K562 (cell line): ENCODE results near the gene KDM4C. TPM values are rescaled to one million over a fixed set of nuclear protein-coding genes. Genes with fewer than 3 reads are reported as not detected.

ENCODE experiments used
- ARID1B ChIP-seq: fragments of 450-650 bp; IDR thresholded peaks from 2 replicates; pipeline ENCODE4 v1.6.1; 2016; ENCODE audit warnings: antibody characterized with exemption, mild to moderate bottlenecking, inconsistent platforms
- EP300 ChIP-seq: IDR thresholded peaks from 2 replicates; pipeline ENCODE4 v1.6.1; 2012; ENCODE audit warnings: low read length, improper control_type of control experiment
- EWSR1 ChIP-seq: fragments of 450-650 bp; IDR thresholded peaks from 2 replicates; pipeline ENCODE4 v1.6.1; 2018; ENCODE audit warnings: borderline replicate concordance, mild to moderate bottlenecking, low read depth, moderate library complexity; ENCODE audit not compliant: partially characterized antibody
- GABPA ChIP-seq: fragments of 200-800 bp; sonication (Bioruptor generic); conservative IDR thresholded peaks from 2 replicates; pipeline ENCODE4 v1.6.1; 2016; ENCODE audit warnings: low read depth, missing genetic modification characterization, missing compliant biosample characterization
- MTA2 ChIP-seq: fragments of 450-650 bp; IDR thresholded peaks from 2 replicates; pipeline ENCODE4 v1.6.1; 2016; ENCODE audit warnings: low read depth
- NCOR1 ChIP-seq: fragments of 450-650 bp; IDR thresholded peaks from 2 replicates; pipeline ENCODE4 v1.6.1; 2016; ENCODE audit warnings: mild to moderate bottlenecking, moderate library complexity
- SMARCA4 ChIP-seq: fragments of 450-650 bp; IDR thresholded peaks from 2 replicates; pipeline ENCODE4 v1.6.1; 2016
- ZC3H11A ChIP-seq: IDR thresholded peaks from 2 replicates; pipeline ENCODE4 v1.6.1; 2012; ENCODE audit warnings: low read depth, low read length, improper control_type of control experiment
- ZNF12 ChIP-seq: sonication (generic); formaldehyde crosslinking; IDR thresholded peaks from 2 replicates; pipeline ENCODE4 v1.4.0; 2020; ENCODE audit warnings: mild to moderate bottlenecking, missing genetic modification reagents
- ZNF347 ChIP-seq: fragments of 450-650 bp; formaldehyde crosslinking; IDR thresholded peaks from 2 replicates; pipeline ENCODE4 v1.4.0; 2020; ENCODE audit warnings: low read depth, mild to moderate bottlenecking, moderate library complexity
- ZNF445 ChIP-seq: fragments of 250-450 bp; sonication (Bioruptor Pico); IDR thresholded peaks from 2 replicates; pipeline ENCODE4 v1.4.0; 2020; ENCODE audit warnings: low read depth, mild to moderate bottlenecking, moderate library complexity
- polyA plus RNA-seq, 8 experiments: library from polyadenylated mRNA; depleted of rRNA in 4 of 8; stranded (reverse) in 5 of 8; unstranded in 3 of 8; fragments of >200 nt; fragmentation: Nextera tagmentation in 2 of 8; fragmentation: Illumina TruSeq in 1 of 8; extraction: Ambion mirVana in 2 of 8; extraction: Trizol in 1 of 8; gene quantifications; 2 replicates each; pipeline versions ENCODE4 v1.2.1 to v1.2.3, GENCODE V29; 2011 to 2014; ENCODE audit warnings: inconsistent platforms in 1 of 8, missing spikeins in 1 of 8
- total RNA-seq, 7 experiments: library from RNA; depleted of rRNA in 6 of 7; stranded (reverse); fragments of >200 nt in 6 of 7; fragmentation: Illumina TruSeq in 2 of 7; extraction: Trizol in 2 of 7; gene quantifications; 2 replicates each; pipeline versions ENCODE4 v1.2.1 to v1.2.3, GENCODE V29; 2011 to 2021; ENCODE audit warnings: low replicate concordance in 1 of 7
- TF ChIP-seq, protein P1 (sequence below), 2 experiments: fragments of 450-650 bp; IDR thresholded peaks; 2 replicates each; pipeline ENCODE4 v1.6.1; 2016; ENCODE audit warnings: mild to moderate bottlenecking in 2 of 2, borderline replicate concordance in 1 of 2, low read depth in 1 of 2, moderate library complexity in 1 of 2
- TF ChIP-seq, protein P2 (sequence below): sonication (generic); formaldehyde crosslinking; IDR thresholded peaks from 2 replicates; pipeline ENCODE4 v1.8.0; 2022; ENCODE audit warnings: missing genetic modification reagents, mild to moderate bottlenecking, borderline replicate concordance
- TF ChIP-seq, protein P3 (sequence below): fragments of 250-450 bp; sonication (Bioruptor Pico); IDR thresholded peaks from 2 replicates; pipeline ENCODE4 v1.4.0; 2020; ENCODE audit warnings: borderline replicate concordance
- TF ChIP-seq, protein P4 (sequence below): fragments of 450-650 bp; formaldehyde crosslinking; conservative IDR thresholded peaks from 2 replicates; pipeline ENCODE4 v1.4.0; 2022; ENCODE audit warnings: mild to moderate bottlenecking, missing genetic modification characterization

KDM4C gene
- total and polyA plus RNA-seq, 9 of the 15 experiments (the other 6 are each of a cell fraction or from before 2014, with no cell fraction given): 5.4 to 17.0 (median 12.6) TPM

DNA sequence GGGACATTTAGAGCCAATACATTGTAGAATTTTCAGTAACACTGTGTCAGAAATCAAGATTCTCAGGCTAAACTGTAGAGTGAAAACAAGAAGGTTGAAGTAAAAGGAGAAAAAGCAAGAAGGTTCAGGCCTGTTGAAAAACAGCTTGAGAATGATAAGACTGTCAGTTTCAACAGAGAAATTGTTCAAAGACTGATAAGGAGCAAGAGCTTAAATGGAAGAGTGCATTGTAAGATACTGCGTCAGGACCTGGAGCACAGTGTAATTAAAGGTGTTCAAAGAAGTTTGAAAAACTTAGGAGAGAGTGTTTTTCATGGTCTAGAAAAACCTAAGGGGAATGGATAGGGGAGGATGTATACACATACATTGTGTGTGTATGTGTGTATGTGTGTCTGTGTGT, 408.3 kb downstream of the KDM4C start (continued):
- no peak for TF ChIP-seq ZNF347
- no peak for TF ChIP-seq GABPA (tag)
- TF ChIP-seq, protein P1, sequence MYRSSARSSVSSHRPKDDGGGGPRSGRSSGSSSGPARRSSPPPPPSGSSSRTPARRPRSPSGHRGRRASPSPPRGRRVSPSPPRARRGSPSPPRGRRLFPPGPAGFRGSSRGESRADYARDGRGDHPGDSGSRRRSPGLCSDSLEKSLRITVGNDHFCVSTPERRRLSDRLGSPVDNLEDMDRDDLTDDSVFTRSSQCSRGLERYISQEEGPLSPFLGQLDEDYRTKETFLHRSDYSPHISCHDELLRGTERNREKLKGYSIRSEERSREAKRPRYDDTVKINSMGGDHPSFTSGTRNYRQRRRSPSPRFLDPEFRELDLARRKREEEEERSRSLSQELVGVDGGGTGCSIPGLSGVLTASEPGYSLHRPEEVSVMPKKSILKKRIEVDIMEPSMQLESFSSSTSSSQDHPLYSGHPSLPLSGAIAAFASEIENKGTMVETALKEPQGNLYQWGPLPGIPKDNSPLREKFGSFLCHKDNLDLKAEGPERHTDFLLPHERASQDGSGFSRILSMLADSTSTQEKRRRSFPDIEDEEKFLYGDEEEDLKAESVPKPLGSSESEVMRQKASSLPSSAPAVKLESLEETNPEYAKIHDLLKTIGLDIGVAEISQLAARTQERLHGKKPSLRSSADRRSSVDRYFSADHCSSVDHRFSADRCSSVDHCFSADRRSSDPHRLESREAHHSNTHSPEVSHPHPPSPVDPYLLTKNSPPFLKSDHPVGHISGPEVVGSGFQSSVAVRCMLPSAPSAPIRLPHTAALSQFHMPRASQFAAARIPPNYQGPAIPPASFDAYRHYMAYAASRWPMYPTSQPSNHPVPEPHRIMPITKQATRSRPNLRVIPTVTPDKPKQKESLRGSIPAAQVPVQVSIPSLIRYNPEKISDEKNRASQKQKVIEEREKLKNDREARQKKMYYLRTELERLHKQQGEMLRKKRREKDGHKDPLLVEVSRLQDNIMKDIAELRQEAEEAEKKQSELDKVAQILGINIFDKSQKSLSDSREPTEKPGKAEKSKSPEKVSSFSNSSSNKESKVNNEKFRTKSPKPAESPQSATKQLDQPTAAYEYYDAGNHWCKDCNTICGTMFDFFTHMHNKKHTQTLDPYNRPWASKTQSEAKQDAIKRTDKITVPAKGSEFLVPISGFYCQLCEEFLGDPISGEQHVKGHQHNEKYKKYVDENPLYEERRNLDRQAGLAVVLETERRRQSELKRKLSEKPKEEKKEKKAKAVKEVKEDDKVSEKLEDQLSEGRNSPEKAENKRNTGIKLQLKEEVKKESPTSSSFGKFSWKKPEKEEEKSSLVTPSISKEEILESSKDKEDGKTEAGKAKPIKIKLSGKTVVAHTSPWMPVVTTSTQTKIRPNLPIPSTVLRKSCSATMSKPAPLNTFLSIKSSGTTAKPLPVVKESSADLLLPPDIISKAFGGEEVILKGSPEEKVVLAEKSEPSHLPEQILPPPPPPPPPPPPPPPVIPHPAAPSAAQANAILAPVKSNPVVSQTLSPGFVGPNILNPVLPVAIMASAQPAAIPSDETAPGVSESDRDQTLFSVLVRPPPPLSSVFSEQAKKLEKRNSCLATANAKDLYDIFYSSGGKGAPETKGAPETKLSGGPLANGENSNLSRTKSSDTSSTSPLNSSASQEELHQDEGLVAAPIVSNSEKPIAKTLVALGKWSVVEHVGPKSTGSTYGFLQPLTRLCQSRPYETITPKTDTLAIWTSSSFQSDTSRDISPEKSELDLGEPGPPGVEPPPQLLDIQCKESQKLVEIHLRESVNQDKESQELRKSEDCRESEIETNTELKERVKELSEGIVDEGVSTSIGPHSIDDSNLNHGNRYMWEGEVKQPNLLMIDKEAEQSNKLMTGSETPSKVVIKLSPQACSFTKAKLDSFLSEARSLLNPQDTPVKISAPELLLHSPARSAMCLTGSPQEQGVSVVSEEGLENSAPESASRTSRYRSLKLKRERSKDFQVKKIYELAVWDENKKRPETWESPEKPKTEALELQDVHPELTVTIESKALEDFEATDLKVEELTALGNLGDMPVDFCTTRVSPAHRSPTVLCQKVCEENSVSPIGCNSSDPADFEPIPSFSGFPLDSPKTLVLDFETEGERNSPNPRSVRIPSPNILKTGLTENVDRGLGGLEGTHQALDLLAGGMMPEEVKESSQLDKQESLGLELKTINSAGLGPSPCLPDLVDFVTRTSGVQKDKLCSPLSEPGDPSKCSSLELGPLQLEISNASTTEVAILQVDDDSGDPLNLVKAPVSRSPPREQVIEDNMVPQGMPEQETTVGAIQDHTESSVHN (IDR thresholded peaks at IDR 0.05; ENCODE audit: borderline replicate concordance in 1 of 2, low read depth in 1 of 2): no peak
- peak; percentile 69; the same call in 1 of the 2 replicates for TF ChIP-seq SMARCA4
- TF ChIP-seq NCOR1: peak; percentile 81
- TF ChIP-seq ZC3H11A: no peak
- TF ChIP-seq, protein P2, sequence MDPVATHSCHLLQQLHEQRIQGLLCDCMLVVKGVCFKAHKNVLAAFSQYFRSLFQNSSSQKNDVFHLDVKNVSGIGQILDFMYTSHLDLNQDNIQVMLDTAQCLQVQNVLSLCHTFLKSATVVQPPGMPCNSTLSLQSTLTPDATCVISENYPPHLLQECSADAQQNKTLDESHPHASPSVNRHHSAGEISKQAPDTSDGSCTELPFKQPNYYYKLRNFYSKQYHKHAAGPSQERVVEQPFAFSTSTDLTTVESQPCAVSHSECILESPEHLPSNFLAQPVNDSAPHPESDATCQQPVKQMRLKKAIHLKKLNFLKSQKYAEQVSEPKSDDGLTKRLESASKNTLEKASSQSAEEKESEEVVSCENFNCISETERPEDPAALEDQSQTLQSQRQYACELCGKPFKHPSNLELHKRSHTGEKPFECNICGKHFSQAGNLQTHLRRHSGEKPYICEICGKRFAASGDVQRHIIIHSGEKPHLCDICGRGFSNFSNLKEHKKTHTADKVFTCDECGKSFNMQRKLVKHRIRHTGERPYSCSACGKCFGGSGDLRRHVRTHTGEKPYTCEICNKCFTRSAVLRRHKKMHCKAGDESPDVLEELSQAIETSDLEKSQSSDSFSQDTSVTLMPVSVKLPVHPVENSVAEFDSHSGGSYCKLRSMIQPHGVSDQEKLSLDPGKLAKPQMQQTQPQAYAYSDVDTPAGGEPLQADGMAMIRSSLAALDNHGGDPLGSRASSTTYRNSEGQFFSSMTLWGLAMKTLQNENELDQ: no peak
- TF ChIP-seq, protein P3, sequence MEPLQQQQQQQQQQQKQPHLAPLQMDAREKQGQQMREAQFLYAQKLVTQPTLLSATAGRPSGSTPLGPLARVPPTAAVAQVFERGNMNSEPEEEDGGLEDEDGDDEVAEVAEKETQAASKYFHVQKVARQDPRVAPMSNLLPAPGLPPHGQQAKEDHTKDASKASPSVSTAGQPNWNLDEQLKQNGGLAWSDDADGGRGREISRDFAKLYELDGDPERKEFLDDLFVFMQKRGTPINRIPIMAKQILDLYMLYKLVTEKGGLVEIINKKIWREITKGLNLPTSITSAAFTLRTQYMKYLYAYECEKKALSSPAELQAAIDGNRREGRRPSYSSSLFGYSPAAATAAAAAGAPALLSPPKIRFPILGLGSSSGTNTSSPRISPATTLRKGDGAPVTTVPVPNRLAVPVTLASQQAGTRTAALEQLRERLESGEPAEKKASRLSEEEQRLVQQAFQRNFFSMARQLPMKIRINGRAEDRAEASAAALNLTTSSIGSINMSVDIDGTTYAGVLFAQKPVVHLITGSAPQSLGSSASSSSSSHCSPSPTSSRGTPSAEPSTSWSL: no peak
- TF ChIP-seq, protein P4, sequence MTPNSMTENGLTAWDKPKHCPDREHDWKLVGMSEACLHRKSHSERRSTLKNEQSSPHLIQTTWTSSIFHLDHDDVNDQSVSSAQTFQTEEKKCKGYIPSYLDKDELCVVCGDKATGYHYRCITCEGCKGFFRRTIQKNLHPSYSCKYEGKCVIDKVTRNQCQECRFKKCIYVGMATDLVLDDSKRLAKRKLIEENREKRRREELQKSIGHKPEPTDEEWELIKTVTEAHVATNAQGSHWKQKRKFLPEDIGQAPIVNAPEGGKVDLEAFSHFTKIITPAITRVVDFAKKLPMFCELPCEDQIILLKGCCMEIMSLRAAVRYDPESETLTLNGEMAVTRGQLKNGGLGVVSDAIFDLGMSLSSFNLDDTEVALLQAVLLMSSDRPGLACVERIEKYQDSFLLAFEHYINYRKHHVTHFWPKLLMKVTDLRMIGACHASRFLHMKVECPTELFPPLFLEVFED: no peak
- TF ChIP-seq ZNF445: no peak
- TF ChIP-seq EWSR1: no peak
- TF ChIP-seq ZNF12: no peak
- TF ChIP-seq EP300: peak; percentile 64; the same call in 1 of the 2 replicates
- TF ChIP-seq ARID1B: peak; percentile 89
- peak; percentile 68 for TF ChIP-seq MTA2
